Fibroblast of the aortic adventitia (primary cell): Measurements from ENCODE around the gene NDOR1. TPM values are rescaled to one million over a fixed set of nuclear protein-coding genes. Genes with fewer than 3 reads are reported as not detected.
"Not testable (repeated sequence)": the region's sequence is repeated elsewhere in the genome, so short reads cannot be mapped to it uniquely, and the experiment has no call there.

Source experiments
- DNase-seq: peaks from one replicate; pipeline ENCODE4 v3.0.0-alpha.2; 2010; ENCODE audit warnings: low read depth
- H3K4me3 ChIP-seq: 2 replicates; pipeline ENCODE4 v1.5.1; 2011; ENCODE audit warnings: low read depth, mild to moderate bottlenecking, control low read depth, low read length, moderate library complexity
- CTCF ChIP-seq: IDR thresholded peaks from 2 replicates; pipeline ENCODE4 v1.5.1; 2011; ENCODE audit warnings: mild to moderate bottlenecking, low read length, control low read depth, inconsistent platforms; ENCODE audit not compliant: insufficient read depth
- total RNA-seq: library from RNA; depleted of rRNA; stranded (reverse); fragments of >200 nt; gene quantifications from 2 replicates; pipeline ENCODE4 v1.2.3, GENCODE V29; 2012; ENCODE audit warnings: low replicate concordance

The NDOR1 gene
- total RNA-seq, 1 donor: 8.6 TPM

- DNase-seq: no peak
- TF ChIP-seq CTCF: no peak
- peak overlapping the region; percentile 93 for H3K4me3 ChIP-seq
These were observed 50.9 kb downstream of the NDOR1 start for GRCh38 chr9:137256362-137256761.

- peak overlapping the region; percentile 93 for H3K4me3 ChIP-seq
- no peak for DNase-seq
- no peak for TF ChIP-seq CTCF
These were observed 51.4 kb downstream of the NDOR1 start for GRCh38 chr9:137256856-137257255.

GRCh38 chr9:137262173-137262908, 56.8 kb downstream of the NDOR1 start:
- peak; percentile 50 for DNase-seq
- TF ChIP-seq CTCF: peak; percentile 42

GRCh38 chr9:137262909-137263285, 57.4 kb downstream of the NDOR1 start:
- TF ChIP-seq CTCF: no peak
- no peak overlapping the region for H3K4me3 ChIP-seq

More at GRCh38 chr9:137262173-137262908, 56.8 kb downstream of the NDOR1 start:
- not testable (repeated sequence) for H3K4me3 ChIP-seq

GRCh38 chr9:137263506-137263905, 58.0 kb downstream of the NDOR1 start:
- no peak for TF ChIP-seq CTCF
- no peak for DNase-seq
- no peak overlapping the region for H3K4me3 ChIP-seq

More at GRCh38 chr9:137262909-137263285, 57.4 kb downstream of the NDOR1 start:
- no peak for DNase-seq

GRCh38 chr9:137264067-137264466, 58.6 kb downstream of the NDOR1 start:
- no peak overlapping the region for H3K4me3 ChIP-seq
- no peak for DNase-seq
- no peak for TF ChIP-seq CTCF

GRCh38 chr9:137265496-137266161, 60.1 kb downstream of the NDOR1 start:
- DNase-seq: no peak
- no peak for TF ChIP-seq CTCF
- H3K4me3 ChIP-seq: no peak overlapping the region
